Skin epidermis (tissue), 12 donors: ENCODE data around the gene MEIS2.

Source experiments
- H3K27ac ChIP-seq, 21 experiments: fragments of 200-600 bp; sonication (generic) in 11 of 21; one replicate each; pipeline ENCODE4 v1.5.0; 2020; ENCODE audit warnings: mild to moderate bottlenecking in 3 of 21, inconsistent platforms in 2 of 21, moderate library complexity in 2 of 21
- H3K4me3 ChIP-seq, 7 experiments: fragments of 200-600 bp; sonication (generic) in 2 of 7; one replicate each; pipeline ENCODE4 v1.5.0; 2020; ENCODE audit warnings: inconsistent platforms in 2 of 7, mild to moderate bottlenecking in 2 of 7, moderate library complexity in 1 of 7

The MEIS2 gene

GRCh38 chr15:36888011-36888992 lies 212.0 kb downstream of the MEIS2 start:
- H3K4me3 ChIP-seq = peak overlapping the region in 4 of 7 experiments; percentile 7 to 36 (median 16)
- H3K27ac ChIP-seq = no peak overlapping the region

DNA sequence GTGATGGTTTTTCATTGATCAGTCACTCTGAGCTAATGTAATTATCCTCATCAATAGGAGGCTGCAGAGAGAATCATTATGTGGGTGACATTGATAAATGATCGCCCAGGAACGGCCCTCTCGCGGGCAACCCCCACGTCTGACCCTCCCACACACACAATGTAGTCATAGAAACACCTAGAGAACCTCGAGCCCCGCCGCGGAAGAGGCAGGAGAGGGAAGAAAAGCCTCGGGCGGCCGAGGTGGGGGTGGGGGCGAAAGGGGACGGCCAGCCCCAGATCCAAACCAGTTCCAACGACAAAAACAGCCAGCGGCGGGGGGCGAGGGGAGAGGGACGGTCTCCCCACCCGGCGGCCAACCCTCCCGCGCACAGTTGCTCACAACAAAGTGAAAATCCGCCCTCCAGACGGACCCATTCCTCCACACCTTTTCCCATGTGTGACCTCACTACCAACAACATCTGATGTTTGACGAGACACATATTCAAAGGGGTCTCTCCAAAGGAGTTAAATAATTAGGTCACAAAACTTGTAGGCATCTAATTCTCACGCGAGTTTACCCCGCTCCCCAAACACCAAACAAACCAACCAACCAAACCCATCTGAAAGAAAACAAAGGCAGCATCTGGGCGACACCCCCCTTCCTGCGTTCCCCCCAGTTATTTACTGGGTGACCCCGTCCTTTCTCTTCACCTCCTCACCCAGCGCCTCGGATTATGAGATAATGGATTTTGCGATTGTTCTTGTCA lies 213.0 kb downstream of the MEIS2 start:
- Histone ChIP-seq H3K27ac (no peak overlapping the region), H3K4me3 (peak overlapping the region in 4 of 7 experiments; percentile 7 to 36 (median 19))

DNA sequence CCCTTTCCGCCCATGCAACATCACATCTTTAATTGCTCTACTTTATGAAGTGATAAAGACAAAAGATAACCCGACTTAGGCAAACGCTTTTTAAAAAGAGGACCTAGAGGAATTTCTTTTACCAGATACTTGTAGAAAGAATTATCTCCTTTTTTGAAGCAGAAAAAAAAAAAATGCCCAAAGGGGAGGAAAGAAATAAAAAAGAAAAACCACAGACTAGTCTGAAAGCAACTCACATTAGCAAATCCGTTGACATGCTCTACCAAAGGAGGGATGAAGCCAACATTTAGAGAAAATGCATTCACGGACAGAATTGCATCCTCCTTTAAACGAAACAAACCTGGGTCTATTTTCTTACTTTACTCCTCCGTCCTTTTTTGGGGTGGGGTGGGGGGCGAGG lies 213.6 kb downstream of the MEIS2 start:
- H3K4me3 ChIP-seq = no peak overlapping the region
- H3K27ac ChIP-seq = no peak overlapping the region

DNA sequence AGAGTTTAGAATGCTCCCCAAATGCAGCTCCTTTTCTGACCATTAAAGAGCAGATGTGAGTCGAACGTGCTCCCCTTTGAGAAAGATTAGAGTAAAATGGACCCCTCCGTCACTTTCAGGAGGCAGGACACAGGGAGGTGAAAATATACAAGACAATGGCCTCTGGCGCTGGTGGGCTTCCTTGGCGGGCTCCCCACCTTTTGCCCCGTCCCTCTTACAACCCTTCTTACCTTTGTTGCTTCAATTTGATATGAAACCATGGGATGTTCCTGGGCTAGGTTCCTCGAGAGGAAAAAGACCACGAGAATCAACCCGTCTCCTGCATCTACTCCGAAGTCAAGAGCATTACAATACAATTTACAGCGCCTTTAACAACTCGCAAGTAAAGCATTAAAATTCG lies 214.2 kb downstream of the MEIS2 start:
- H3K27ac ChIP-seq = no peak overlapping the region
- H3K4me3 ChIP-seq = no peak overlapping the region

DNA sequence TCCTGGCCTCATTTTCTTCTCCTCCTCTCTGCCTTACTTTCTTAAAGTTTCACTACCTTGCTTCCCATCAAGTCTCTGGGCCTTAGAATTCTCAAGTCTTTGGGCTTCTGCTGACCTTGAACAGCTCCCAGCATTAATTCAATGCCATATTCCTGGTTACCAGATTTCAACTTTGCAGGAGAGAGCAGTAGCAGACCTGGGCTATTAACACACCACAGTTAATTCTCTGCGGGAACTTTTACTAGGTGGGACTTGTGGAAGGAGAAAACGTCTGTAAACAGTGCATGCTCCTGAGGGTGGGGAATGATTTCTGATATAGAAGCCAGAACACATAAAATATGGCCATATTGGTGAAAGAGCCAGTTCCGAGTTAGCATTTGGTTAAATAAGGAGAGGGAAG lies 214.6 kb downstream of the MEIS2 start:
- Histone ChIP-seq H3K4me3 (no peak overlapping the region), H3K27ac (no peak overlapping the region)

DNA sequence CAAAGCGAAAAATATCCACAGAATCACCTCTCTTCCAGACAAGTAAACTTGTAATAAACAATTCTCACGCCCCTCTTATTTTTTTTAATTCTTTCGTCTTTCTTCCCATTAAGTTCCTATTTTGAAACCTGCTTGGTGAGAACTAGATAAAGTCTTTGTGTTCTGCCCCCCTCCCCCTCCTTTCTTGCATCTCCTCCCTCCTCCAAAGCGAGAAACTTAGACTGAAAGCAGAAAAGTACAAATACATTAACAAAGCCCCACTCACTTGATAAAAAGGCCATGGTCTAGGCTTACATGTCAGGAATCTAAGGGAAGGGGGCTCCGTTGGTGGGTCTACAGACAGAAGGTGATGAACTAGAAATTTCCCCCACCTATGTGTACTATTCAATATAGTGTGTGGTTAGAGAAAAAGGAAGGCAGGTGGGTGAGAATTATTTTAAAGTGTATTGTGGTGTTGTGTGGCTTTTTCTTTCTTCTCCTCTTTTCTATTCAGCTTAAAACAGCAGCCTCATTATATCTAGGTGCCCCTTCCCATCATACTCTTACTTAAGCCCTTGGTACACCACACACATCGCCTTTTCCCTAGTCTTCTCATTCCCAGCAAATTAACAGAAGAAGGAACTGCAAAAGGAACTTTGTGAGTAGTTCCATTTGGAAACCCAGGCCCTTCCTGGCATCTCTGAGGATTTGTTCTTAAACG lies 215.3 kb downstream of the MEIS2 start:
- H3K4me3 ChIP-seq = no peak overlapping the region
- H3K27ac ChIP-seq = no peak overlapping the region

GRCh38 chr15:36884518-36884875 lies 215.9 kb downstream of the MEIS2 start:
- Histone ChIP-seq H3K4me3 (no peak overlapping the region), H3K27ac (no peak overlapping the region)

DNA sequence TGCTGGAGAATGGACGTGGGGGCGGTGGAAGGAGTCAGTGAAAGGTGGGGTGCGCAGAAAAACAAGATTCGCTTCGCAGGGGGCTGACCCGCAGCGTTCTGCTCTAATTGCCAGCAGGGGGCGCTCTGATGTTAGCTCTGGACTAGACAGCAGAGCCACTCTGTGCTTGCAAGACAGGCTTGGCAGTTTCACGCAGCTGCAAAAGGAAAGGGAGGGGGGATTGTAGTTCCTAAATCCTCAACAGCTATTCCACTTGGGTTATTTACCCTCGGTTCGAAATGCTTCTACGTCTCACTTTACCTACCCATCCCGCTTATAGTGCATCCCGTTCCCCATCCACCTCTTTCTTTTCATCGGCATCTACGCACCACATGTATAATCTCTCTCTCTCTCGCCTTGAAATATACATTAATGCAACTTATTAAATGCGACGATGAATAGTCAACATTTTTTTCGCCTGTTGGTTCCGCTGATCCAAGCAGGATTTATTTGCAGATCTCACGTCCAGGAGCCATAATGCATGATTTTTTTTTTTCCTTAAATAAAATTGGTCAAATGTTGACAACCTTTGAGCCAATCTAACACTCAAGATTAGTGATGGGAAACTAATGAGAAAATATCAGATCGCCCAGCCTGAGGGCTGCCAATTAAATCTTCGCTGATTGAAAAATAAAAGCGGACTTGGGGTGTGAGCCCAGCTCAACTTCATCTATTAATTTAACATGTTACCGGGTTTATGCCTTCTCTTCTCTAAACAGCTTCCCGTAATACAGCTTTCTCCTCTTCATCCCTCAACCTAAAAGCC lies 216.4 kb downstream of the MEIS2 start:
- Histone ChIP-seq H3K4me3 (peak overlapping the region in 2 of 7 experiments; percentile 9 to 10), H3K27ac (no peak overlapping the region)

DNA sequence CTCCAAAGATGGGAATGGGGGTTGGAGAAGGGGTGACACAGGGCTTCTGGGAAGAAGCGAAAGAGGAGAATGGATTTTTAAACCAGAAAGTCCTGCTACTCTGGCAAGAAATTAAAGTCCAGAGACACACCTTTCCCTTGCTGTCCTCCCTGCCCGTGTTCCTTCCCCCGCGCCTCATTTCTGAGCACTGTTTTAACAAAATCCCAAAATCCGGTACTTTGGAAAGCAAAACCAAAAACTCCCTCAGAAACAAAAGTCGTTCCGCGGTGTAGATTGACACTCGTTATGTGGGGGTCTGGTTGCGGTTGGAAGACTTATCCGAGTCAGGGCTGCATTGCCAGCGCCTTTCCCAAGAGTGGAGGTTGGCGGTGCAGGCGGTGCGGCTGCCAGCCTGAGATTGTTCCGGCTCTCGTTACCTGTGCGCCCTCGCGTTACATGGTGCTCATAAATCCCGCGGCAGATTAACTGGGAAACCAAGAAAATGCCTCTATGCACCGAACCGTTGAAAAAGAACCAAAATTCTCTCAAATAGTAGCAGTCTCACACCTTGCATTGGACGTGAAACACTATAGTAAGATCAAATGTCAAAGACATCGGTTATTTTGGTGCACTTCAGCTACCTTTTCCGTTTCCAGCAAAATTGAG lies 217.7 kb downstream of the MEIS2 start:
- Histone ChIP-seq H3K4me3 (no peak overlapping the region), H3K27ac (no peak overlapping the region)

DNA sequence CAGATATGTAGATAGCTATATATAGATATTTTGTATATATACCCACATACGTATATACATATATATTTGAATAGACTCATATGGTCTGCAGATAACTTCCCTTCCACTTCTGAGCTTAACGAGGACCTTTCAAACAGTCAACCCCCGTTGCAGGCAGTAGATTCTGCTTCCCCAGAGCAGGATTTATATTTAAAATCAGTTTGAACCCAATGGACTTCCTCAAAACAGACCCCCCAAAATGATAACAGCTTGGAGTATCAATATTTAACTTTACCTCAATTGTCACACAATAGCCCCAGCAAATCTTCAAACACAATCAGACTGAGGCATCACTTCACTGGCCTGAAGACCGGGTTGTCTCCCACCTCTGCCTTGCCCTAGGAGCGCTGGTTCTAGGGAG lies 218.3 kb downstream of the MEIS2 start:
- H3K4me3 ChIP-seq = no peak overlapping the region
- H3K27ac ChIP-seq = no peak overlapping the region

GRCh38 chr15:36881516-36881915 lies 218.8 kb downstream of the MEIS2 start:
- Histone ChIP-seq H3K4me3 (no peak overlapping the region), H3K27ac (no peak overlapping the region)

GRCh38 chr15:36880913-36881460 lies 219.4 kb downstream of the MEIS2 start:
- H3K27ac ChIP-seq = no peak overlapping the region
- no peak overlapping the region for H3K4me3 ChIP-seq

GRCh38 chr15:36880224-36880912 lies 220.0 kb downstream of the MEIS2 start:
- Histone ChIP-seq H3K27ac (no peak overlapping the region), H3K4me3 (peak overlapping the region in 2 of 7 experiments; percentile 5 to 16)

- H3K4me3 ChIP-seq = peak overlapping the region in 1 of 7 experiments; percentile 16
- H3K27ac ChIP-seq = no peak overlapping the region
Measured at GRCh38 chr15:36879568-36880222, 220.7 kb downstream of the MEIS2 start.

DNA sequence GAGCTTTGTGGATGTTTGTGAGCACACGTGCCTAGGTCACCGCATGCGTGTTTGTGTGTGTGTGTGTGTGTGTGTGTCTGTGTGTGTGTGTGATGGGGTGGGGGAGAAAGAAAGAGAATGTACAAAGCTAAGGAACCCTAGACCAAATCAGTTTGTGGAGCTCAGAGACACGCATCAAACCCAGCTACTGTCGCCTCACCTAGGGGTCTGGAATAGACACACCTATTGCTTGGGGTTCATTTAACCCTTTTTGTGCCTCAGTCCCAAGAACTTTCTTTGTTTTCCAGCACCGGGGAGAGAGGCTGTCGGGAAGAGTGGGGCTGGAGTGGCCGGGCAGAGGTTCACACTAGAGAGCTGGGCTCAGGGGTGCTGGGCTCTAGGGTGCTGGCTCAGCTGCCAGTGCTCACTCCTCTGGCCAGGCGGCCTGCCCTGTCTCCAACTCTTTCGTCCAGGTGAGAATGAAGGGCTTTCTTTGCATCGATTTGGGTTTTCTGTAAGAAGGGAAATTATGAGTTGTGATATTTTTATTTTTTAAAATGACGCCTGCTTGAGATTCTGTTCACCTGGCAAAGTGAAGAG lies 221.6 kb downstream of the MEIS2 start:
- H3K4me3 ChIP-seq = no peak overlapping the region
- no peak overlapping the region for H3K27ac ChIP-seq

- H3K4me3 ChIP-seq = no peak overlapping the region
Measured at GRCh38 chr15:36877796-36878683, 222.3 kb downstream of the MEIS2 start.

More at GRCh38 chr15:36877796-36878683, 222.3 kb downstream of the MEIS2 start:
- no peak overlapping the region for H3K27ac ChIP-seq
